GM12878 (cell line): Measurements from ENCODE around the gene TTLL12. TPM values are rescaled to one million over a fixed set of nuclear protein-coding genes. Genes with fewer than 3 reads are reported as not detected.

Experiments
- ATAC-seq: fragments of 200-7000 bp; cut with Tn5 transposase; 3 replicates; pipeline ENCODE4 v1.9.1; 2020; ENCODE audit warnings: mild to moderate bottlenecking, moderate library complexity
- BruUV-seq: library from RNA; stranded (reverse); fragments of 400-500 nt; replicated peaks from 2 replicates; lab custom pipeline; 2021; lab: Mats Ljungman, UMichigan
- CTCF ChIA-PET: fragments of 300-600 bp; sonication (Branson Sonifier 250); formaldehyde crosslinking; extraction: SDS; loops from one replicate; lab custom pipeline; 2021; ENCODE audit warnings: inconsistent platforms; lab: Yijun Ruan, JAX
- POLR2A ChIA-PET: fragments of 350-600 bp; formaldehyde crosslinking; extraction: SDS; loops from one replicate; lab custom pipeline; 2021; ENCODE audit warnings: inconsistent platforms; lab: Charles Lee
- RAD21 ChIA-PET: fragments of 300-600 bp; sonication (Branson Sonifier 250); formaldehyde crosslinking; loops from one replicate; lab custom pipeline; 2023; ENCODE audit warnings: antibody characterized with exemption; ENCODE audit not compliant: unreplicated experiment; lab: Charles Lee
- SMC1A ChIA-PET: fragments of 300-600 bp; sonication (Branson Sonifier 250); formaldehyde crosslinking; loops from one replicate; lab custom pipeline; 2023; ENCODE audit not compliant: unreplicated experiment, uncharacterized antibody; lab: Charles Lee
- DNase-seq: peaks from one replicate; pipeline ENCODE4 v3.0.0-alpha.2; 2011; ENCODE audit warnings: low read depth, low spot score
- FAIRE-seq: peaks from 3 replicates; lab custom pipeline; 2011; peaks lifted over from hg19 to GRCh38; lab: Jason Lieb, UNC
- H2AFZ ChIP-seq: 2 replicates; pipeline ENCODE4 v1.6.0; 2011; ENCODE audit warnings: low read depth, low read length, control low read depth; ENCODE audit not compliant: control insufficient read depth
- H3K27ac ChIP-seq: 2 replicates; pipeline ENCODE4 v1.5.1; 2011; ENCODE audit warnings: control low read depth; ENCODE audit not compliant: control insufficient read depth, insufficient read depth
- H3K27me3 ChIP-seq, 2 experiments: replicated peaks in 1 of 2; 2 replicates each; pipeline versions ENCODE4 v1.6.0 to v1.6.1; 2011; ENCODE audit warnings: low read length in 1 of 2; ENCODE audit not compliant: control insufficient read depth in 2 of 2, insufficient read depth in 2 of 2
- H3K36me3 ChIP-seq, 2 experiments: 2 replicates each; pipeline ENCODE4 v1.5.1; 2011; ENCODE audit warnings: low read length in 1 of 2; ENCODE audit not compliant: control insufficient read depth in 2 of 2, insufficient read depth in 2 of 2
- H3K4me1 ChIP-seq: 2 replicates; pipeline ENCODE4 v1.6.1; 2011; ENCODE audit warnings: mild to moderate bottlenecking, low read length, moderate library complexity, mixed read lengths; ENCODE audit not compliant: control insufficient read depth, insufficient read depth
- H3K4me2 ChIP-seq: 2 replicates; pipeline ENCODE4 v1.6.0; 2011; ENCODE audit warnings: control low read depth; ENCODE audit not compliant: control insufficient read depth, insufficient read depth
- H3K4me3 ChIP-seq: fragments of 200-600 bp; sonication (generic); 2 replicates; pipeline ENCODE4 v1.5.1; 2016
- H3K79me2 ChIP-seq: 2 replicates; pipeline ENCODE4 v1.6.0; 2011; ENCODE audit warnings: low read length; ENCODE audit not compliant: control insufficient read depth, insufficient read depth
- H3K9ac ChIP-seq: 2 replicates; pipeline ENCODE4 v1.8.0; 2011; ENCODE audit warnings: low read length, control low read depth, mixed read lengths; ENCODE audit not compliant: control insufficient read depth, insufficient read depth
- H3K9me3 ChIP-seq: replicated peaks from 3 replicates; pipeline ENCODE4 v1.5.1; 2011; ENCODE audit warnings: mild to moderate bottlenecking, low read length; ENCODE audit not compliant: control insufficient read depth, insufficient read depth
- H4K20me1 ChIP-seq: 2 replicates; pipeline ENCODE4 v1.6.0; 2011; ENCODE audit not compliant: control insufficient read depth, insufficient read depth
- BCL11A ChIP-seq: IDR thresholded peaks from 2 replicates; pipeline ENCODE4 v1.6.1; 2011; ENCODE audit warnings: low read depth, low read length
- BMI1 ChIP-seq: fragments of 450-650 bp; IDR thresholded peaks from 2 replicates; pipeline ENCODE4 v1.6.1; 2016; ENCODE audit warnings: mild to moderate bottlenecking, moderate library complexity, borderline replicate concordance
- FOXM1 ChIP-seq: IDR thresholded peaks from 2 replicates; pipeline ENCODE4 v1.6.1; 2012; ENCODE audit warnings: low read depth, mild to moderate bottlenecking, inconsistent platforms, low read length, moderate library complexity
- HDGF ChIP-seq: fragments of 450-650 bp; IDR thresholded peaks from 2 replicates; pipeline ENCODE4 v1.6.1; 2016; ENCODE audit warnings: antibody characterized with exemption
- LARP7 ChIP-seq: fragments of 450-650 bp; IDR thresholded peaks from 2 replicates; pipeline ENCODE4 v1.6.1; 2017; ENCODE audit warnings: mild to moderate bottlenecking
- MAX ChIP-seq: IDR thresholded peaks from 2 replicates; pipeline ENCODE4 v1.6.1; 2012; ENCODE audit warnings: low read depth, low read length, improper control_type of control experiment
- MTA2 ChIP-seq: fragments of 450-650 bp; IDR thresholded peaks from 2 replicates; pipeline ENCODE4 v1.6.1; 2016; ENCODE audit warnings: low read depth, mild to moderate bottlenecking, moderate library complexity
- NFIC ChIP-seq: IDR thresholded peaks from 2 replicates; pipeline ENCODE4 v1.6.1; 2012; ENCODE audit warnings: low read depth, mild to moderate bottlenecking, inconsistent platforms, low read length, moderate library complexity
- NFYA ChIP-seq: IDR thresholded peaks from 2 replicates; pipeline ENCODE4 v1.6.1; 2011; ENCODE audit warnings: low read depth, mild to moderate bottlenecking, low read length, improper control_type of control experiment, borderline replicate concordance
- NFYB ChIP-seq: IDR thresholded peaks from 2 replicates; pipeline ENCODE4 v1.6.1; 2011; ENCODE audit warnings: low read depth, mild to moderate bottlenecking, low read length, improper control_type of control experiment, moderate library complexity; ENCODE audit not compliant: insufficient read depth
- PML ChIP-seq: IDR thresholded peaks from 2 replicates; pipeline ENCODE4 v1.6.1; 2012; ENCODE audit warnings: low read length, inconsistent platforms
- SIX5 ChIP-seq: IDR thresholded peaks from 2 replicates; pipeline ENCODE4 v1.6.1; 2011; ENCODE audit warnings: mild to moderate bottlenecking, low read depth, low read length, moderate library complexity; ENCODE audit not compliant: severe bottlenecking
- SMARCA5 ChIP-seq: fragments of 450-650 bp; IDR thresholded peaks from 2 replicates; pipeline ENCODE4 v1.6.1; 2017; ENCODE audit warnings: mild to moderate bottlenecking
- SP1 ChIP-seq: IDR thresholded peaks from one replicate; pipeline ENCODE4 v1.6.1; 2011; ENCODE audit warnings: low read depth, low read length
- YBX1 ChIP-seq: fragments of 450-650 bp; IDR thresholded peaks from 2 replicates; pipeline ENCODE4 v1.6.1; 2016; ENCODE audit warnings: antibody characterized with exemption
- YY1 ChIP-seq: IDR thresholded peaks from 2 replicates; pipeline ENCODE4 v1.6.1; 2011; ENCODE audit warnings: low read depth, mild to moderate bottlenecking, low read length
- WGBS: methylation state at CpG from one replicate; pipeline ENCODE4 v1.1.6; 2016; ENCODE audit warnings: low lambda C conversion rate; ENCODE audit not compliant: insufficient replicate concordance, insufficient coverage; ENCODE audit errors: missing lambda C conversion rate; 5-methylcytosine and 5-hydroxymethylcytosine counted together
- in situ Hi-C: fragments of 300-500 bp; cut with MboI; formaldehyde crosslinking; loops from 9 replicates; pipeline ENCODE4 v1.14.3; 2018; ENCODE audit warnings: mixed read lengths
- intact Hi-C: fragments of 100-400 bp; cut with micrococcal nuclease; formaldehyde crosslinking; loops from one replicate; pipeline ENCODE4 v1.14.2; 2022; ENCODE audit not compliant: unreplicated experiment
- polyA plus RNA-seq, 11 experiments: library from polyadenylated mRNA; depleted of rRNA in 4 of 11; unstranded in 6 of 11; stranded (reverse) in 5 of 11; fragments of >200 nt; fragmentation: Nextera tagmentation in 4 of 11; fragmentation: Illumina TruSeq in 1 of 11; extraction: Ambion mirVana in 4 of 11; extraction: Trizol in 1 of 11; gene quantifications; 1 replicate in 1 of 11; 2 replicates in 10 of 11; pipeline versions ENCODE4 v1.2.1 to v1.2.3, GENCODE V29; 2011 to 2016; ENCODE audit warnings: inconsistent platforms in 2 of 11, missing spikeins in 2 of 11, low read depth in 1 of 11
- total RNA-seq, 4 experiments: library from RNA; depleted of rRNA in 3 of 4; stranded (reverse); fragments of >200 nt in 3 of 4; fragmentation: Illumina TruSeq in 1 of 4; extraction: Trizol in 1 of 4; gene quantifications; 2 replicates each; pipeline versions ENCODE4 v1.2.1 to v1.2.3, GENCODE V29; 2013 to 2021
- TF ChIP-seq, protein P1 (sequence below): IDR thresholded peaks from 2 replicates; pipeline ENCODE4 v1.6.1; 2011; ENCODE audit warnings: borderline replicate concordance, low read depth, mild to moderate bottlenecking, moderate library complexity, low read length; ENCODE audit not compliant: insufficient read depth, poor library complexity, severe bottlenecking
- TF ChIP-seq, protein P2 (sequence below): fragments of 450-650 bp; IDR thresholded peaks from 2 replicates; pipeline ENCODE4 v1.6.1; 2018; ENCODE audit warnings: mild to moderate bottlenecking, low read depth, moderate library complexity; ENCODE audit not compliant: partially characterized antibody
- TF ChIP-seq, protein P3 (sequence below): fragments of 450-650 bp; IDR thresholded peaks from 2 replicates; pipeline ENCODE4 v1.6.1; 2016; ENCODE audit warnings: mild to moderate bottlenecking

Gene TTLL12
- total and polyA plus RNA-seq, 10 of the 15 experiments (the other 5 are each of a cell fraction or from before 2014, with no cell fraction given) = 1.00 to 89.8 (median 38.5) TPM

DNA sequence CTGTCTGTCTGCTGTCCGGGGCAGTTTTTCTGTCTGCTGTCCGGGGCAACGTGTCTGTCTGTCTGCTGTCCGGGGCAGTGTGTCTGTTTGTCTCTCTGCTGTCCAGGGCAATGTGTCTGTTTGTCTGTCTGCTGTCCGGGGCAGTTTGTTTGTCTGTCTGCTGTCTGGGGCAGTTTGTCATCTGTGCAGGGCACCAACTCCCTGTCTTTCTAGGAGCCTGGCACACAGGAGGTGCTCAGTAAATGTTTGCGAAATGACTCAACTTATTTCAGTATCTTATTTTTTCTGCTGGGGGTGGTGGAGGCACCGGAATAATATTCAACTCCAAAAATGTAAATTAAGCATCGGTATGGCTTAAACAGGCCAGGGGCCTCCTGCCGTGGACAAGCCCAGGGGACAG lies 12.0 kb upstream of the TTLL12 start:
- in situ Hi-C loops (no loop called here), intact Hi-C loops (no loop called here)
- Histone ChIP-seq H3K79me2 (no peaks in the 10 kb centered on the region), H3K4me2 (no peak overlapping the region), H4K20me1 (no peaks in the 10 kb centered on the region), H3K36me3 (no peaks in the 10 kb centered on the region), H3K9me3 (no peaks in the 10 kb centered on the region), H3K27me3 (peaks cover 0 to 2% of the 10 kb centered on the region in 2 experiments; a peak in 2 of 4 replicates), H2AFZ (no peak overlapping the region), H3K27ac (no peak overlapping the region), H3K9ac (no peak overlapping the region), H3K4me3 (no peak overlapping the region), H3K4me1 (no peaks in the 10 kb centered on the region)
- ChIA-PET POLR2A (no interaction called here), SMC1A (no interaction called here), RAD21 (no interaction called here), CTCF (no interaction called here)
- FAIRE-seq (no peak), ATAC-seq (no peak), DNase-seq (no peak)
- TF ChIP-seq BCL11A (no peak), YBX1 (no peak), MAX (no peak), NFIC (no peak), SMARCA5 (no peak), MTA2 (no peak), HDGF (no peak), SIX5 (no peak), LARP7 (no peak), PML (no peak), YY1 (no peak), FOXM1 (no peak), NFYA (no peak), NFYB (no peak), BMI1 (no peak), SP1 (no peak)
- TF ChIP-seq, protein P1, sequence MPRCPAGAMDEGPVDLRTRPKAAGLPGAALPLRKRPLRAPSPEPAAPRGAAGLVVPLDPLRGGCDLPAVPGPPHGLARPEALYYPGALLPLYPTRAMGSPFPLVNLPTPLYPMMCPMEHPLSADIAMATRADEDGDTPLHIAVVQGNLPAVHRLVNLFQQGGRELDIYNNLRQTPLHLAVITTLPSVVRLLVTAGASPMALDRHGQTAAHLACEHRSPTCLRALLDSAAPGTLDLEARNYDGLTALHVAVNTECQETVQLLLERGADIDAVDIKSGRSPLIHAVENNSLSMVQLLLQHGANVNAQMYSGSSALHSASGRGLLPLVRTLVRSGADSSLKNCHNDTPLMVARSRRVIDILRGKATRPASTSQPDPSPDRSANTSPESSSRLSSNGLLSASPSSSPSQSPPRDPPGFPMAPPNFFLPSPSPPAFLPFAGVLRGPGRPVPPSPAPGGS = no peak
- TF ChIP-seq, protein P2, sequence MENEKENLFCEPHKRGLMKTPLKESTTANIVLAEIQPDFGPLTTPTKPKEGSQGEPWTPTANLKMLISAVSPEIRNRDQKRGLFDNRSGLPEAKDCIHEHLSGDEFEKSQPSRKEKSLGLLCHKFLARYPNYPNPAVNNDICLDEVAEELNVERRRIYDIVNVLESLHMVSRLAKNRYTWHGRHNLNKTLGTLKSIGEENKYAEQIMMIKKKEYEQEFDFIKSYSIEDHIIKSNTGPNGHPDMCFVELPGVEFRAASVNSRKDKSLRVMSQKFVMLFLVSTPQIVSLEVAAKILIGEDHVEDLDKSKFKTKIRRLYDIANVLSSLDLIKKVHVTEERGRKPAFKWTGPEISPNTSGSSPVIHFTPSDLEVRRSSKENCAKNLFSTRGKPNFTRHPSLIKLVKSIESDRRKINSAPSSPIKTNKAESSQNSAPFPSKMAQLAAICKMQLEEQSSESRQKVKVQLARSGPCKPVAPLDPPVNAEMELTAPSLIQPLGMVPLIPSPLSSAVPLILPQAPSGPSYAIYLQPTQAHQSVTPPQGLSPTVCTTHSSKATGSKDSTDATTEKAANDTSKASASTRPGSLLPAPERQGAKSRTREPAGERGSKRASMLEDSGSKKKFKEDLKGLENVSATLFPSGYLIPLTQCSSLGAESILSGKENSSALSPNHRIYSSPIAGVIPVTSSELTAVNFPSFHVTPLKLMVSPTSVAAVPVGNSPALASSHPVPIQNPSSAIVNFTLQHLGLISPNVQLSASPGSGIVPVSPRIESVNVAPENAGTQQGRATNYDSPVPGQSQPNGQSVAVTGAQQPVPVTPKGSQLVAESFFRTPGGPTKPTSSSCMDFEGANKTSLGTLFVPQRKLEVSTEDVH = no peak
- TF ChIP-seq, protein P3, sequence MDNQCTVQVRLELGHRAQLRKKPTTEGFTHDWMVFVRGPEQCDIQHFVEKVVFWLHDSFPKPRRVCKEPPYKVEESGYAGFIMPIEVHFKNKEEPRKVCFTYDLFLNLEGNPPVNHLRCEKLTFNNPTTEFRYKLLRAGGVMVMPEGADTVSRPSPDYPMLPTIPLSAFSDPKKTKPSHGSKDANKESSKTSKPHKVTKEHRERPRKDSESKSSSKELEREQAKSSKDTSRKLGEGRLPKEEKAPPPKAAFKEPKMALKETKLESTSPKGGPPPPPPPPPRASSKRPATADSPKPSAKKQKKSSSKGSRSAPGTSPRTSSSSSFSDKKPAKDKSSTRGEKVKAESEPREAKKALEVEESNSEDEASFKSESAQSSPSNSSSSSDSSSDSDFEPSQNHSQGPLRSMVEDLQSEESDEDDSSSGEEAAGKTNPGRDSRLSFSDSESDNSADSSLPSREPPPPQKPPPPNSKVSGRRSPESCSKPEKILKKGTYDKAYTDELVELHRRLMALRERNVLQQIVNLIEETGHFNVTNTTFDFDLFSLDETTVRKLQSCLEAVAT = no peak
- no TSS peak for BruUV-seq
- 49% methylated on average over 9 of the region's 9 CpGs for WGBS
